Activated T-cell treated with anti-CD3 and anti-CD28 coated beads for 48 hours (primary cell): ENCODE data around the gene ENPEP.
"Not testable (repeated sequence)": the region's sequence is repeated elsewhere in the genome, so short reads cannot be mapped to it uniquely, and the experiment has no call there.

Experiments
- DNase-seq: peaks from one replicate; pipeline ENCODE4 v3.0.0-alpha.2; 2020; ENCODE audit warnings: low read depth

The ENPEP gene

DNA sequence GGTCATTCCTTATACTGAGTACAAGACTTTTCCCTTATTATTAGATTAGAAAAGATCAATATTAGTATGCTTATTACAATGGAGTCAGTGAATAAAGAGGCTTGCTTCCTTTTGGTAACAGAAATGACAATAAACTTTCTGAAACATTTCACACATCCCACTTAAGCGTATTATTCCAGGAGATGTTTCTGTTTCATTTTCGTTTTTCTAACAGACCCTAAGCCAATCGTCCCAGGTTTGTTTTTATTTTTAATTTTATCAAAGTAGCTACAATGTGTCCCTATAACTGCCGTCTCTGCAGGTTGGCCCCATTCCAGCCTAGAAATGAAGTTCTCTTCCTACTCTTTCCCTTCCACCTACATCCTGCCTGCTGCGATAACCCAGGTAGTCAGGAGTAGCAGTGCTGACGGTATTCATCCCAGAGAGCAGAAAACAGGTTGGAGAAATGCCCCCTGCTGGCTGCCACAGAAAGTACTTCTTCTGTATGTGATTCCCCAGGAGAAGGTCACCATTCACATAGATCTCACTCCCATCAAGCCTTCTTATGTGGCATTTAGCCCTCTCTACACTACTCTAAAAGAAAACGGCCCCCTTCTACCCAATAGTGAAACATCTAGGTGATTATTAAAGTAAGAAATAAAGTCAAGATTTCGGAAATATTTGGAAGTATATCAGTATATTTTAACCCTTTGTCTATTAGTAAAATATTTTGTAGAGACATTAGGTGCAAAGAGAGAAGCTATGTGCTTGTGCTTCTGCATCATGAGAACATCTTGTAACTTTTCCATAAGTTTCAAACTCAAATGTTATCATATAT, 40.4 kb downstream of the ENPEP start:
- peak; percentile 46 for DNase-seq

DNA sequence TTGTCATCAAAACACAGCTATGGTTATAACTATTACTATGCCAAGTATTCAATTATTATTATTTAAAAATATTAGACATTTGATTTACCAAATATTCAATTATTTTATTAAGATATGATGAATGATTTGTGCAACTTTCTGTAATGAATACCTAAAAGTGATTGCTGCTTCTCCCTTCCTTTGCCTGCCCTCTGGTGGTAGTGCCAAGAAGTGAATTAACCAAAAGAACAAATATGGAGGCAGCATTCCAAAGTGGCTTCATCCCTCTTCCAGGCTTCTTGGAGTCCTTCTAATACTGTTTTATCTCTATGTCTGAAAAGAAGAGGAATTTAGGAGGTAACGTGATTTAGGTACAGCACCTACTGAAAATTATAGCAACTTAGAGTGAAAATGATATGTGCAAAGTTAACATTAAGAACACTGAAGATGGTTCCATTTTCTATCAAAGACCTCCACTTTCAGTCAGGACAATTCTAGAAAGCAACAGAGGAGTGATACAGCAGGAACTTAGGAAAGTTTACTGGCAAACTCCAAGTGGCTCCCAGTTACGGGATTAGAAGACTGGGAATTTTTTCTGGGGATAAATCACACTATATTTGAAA, 43.0 kb downstream of the ENPEP start:
- DNase-seq = no peak

DNA sequence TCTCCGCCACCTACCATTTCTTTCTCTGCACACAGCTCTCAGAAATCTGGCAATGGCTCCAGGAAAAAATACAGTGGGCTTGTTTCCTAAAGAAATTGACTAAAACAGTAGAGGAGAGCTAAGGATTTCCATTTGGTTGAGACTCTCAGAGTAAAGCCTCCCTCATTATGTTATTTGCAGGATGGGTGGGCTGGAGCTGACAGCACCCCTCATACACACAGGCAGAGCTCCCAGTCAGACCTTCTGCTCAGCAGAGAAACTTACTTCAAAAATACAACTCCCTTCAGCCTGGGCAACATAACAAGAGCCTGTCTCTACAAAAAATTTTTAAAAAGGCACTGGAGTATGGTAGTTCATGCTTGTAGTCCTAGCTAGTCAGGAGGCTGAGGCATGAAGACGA, 44.9 kb downstream of the ENPEP start:
- no peak for DNase-seq

DNA sequence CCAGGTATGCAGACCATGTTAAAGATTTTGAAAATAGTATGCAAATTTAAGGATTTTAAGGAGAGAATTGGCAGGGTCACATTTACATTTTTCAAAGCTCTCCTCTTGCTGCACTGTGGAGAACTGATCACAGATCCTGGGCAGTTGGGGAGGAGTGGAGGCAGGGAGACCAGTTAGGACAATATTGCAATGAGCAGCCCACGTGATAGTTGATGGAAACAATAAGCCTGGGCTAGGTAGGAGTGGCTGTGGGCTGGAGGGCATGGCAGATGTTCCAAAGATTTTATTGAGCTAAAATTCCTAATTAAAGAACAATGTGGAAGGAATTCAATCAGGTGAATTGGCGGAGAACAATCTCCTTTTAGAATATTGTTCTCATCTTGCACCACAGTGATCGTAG, 50.6 kb downstream of the ENPEP start:
- DNase-seq = no peak

DNA sequence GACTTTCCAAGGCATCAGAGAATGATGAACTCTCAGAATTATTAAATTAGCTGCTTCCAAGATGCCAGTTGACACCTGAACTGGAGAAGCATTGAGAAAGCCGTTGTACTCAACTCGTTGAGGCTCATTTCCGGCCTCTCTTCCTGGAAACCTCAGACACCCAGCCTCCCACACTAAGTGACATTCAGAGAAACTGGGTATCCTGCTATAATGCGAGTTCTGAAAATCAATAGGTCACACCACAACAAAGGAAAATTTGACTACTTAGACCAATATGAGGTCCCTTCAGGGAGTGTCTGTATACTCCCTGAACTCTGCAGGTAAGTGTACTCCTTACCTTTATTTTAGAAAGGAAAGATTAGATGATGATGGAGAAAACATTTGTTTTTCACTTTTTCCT, 51.2 kb downstream of the ENPEP start:
- no peak for DNase-seq

DNA sequence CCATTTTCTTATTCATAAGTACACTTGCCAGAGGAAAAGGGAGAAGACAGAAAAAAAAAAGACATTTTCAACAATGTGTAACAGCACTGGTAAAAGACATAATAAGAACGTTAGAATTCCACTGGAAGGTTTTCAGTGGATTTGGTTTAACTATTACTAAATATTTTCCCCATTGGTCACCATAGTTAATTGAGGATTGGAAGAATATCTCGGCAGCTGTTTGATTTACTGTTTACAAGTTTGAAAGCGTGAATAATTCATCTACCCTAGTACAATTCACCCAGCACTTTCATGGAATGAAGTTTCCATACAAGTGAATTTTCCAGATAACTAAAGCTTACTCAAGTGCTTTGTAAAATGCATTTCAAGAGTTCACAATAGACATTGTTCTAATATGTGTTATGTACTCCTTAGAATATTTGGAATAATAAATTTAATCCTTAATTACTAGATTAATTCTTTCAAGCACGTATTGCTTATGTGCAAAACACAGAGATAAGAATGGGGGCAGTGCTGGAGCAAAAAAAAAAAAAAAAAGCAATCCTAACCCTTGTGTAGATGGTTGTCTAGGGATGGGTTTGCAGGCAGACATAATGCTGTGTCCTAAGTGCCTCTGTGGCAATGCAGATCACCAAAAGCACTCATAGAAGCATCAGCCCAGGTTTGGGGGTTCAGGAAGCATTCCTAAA, 57.1 kb downstream of the ENPEP start:
- no peak for DNase-seq

DNA sequence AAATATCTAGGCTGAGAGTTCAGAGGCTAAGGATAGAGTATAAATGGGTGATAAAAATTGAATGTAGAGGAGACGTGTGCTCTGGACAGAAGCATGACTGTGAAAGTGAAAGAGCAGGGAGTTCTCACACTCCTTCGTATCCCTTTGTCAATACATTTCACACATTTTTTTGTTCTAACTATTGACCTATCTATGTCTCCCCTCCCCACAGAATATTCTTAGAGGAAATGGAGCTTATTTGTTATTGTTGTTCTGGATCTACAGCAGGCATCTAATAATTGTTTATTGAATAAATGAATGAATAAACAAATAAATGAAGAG, 57.6 kb downstream of the ENPEP start:
- no peak for DNase-seq

DNA sequence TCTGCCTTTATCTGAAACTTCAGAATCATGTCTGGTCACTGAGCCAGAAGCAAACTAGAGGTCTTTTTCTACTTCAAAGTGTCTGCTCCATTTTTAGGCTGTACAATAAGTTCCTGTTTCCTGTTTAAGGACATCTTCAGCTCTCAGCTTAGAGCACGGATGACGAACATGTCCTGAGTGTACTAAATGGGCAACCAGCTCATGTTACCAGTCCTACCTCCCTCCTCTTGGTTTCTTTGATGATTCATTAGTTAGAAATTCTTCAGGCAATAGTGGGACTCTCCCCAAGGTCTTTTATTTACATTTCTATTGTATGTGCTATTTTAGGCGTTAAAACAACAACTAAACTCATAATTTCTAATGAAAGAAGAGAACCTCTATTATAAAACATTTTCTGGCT, 58.0 kb downstream of the ENPEP start:
- DNase-seq = no peak

DNA sequence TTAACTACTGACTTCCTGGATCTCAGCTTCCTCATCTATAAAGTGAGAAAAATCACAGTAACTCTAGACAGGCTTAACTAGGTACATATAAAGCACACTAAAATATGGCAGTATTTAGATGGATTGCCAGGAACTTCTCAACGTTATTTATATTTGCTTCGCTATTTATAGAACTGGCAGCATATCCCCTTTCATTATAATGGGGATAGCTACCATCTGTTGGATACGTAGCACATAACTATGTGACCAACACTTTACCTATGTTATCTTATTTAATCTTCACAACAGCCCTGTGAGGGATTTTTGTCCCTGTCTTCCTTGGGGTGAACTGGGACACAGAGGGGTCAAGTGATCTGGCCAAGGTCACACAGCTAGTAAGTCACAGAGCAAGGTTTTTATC, 64.6 kb downstream of the ENPEP start:
- no peak for DNase-seq

DNA sequence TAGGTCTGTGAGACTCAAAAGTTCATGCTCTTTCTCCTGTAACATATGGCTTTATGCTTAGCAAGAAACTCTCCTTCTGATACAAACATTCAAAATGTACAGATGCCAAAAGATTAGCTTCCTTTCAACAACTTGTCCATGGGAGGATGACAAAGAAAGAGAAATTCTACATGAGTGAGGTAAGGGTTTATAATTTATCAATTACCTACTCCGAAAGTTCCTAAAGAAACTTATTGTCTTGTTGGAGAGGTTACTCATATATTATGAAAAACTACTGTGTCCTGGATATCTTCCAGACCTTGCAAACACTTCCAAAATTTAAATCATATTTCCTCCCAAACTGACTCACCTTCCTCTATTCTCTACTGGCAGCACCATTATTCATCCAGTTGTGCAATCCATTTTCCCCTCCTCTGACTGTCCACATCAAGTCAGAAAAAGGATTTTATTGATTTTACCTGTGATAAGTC, 65.1 kb downstream of the ENPEP start:
- no peak for DNase-seq

DNA sequence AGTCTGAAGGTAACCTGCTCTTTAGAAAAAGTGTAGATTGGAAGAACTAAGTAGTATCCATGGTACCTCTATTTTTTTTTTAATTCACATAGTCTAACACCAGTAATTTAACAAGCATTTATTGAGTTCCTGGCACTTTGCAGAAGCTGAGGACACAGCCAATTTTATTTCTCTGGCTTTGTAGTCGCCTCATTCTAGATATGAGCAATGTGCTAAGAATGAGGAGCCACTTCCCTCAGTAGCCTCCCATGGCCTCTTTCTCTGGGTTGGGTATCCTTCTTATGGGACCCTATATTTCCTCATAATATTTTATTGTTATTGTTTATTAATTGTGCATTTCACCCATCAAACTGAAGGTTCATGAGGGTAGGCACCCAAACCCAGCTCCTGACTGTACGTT, 67.6 kb downstream of the ENPEP start:
- no peak for DNase-seq

DNA sequence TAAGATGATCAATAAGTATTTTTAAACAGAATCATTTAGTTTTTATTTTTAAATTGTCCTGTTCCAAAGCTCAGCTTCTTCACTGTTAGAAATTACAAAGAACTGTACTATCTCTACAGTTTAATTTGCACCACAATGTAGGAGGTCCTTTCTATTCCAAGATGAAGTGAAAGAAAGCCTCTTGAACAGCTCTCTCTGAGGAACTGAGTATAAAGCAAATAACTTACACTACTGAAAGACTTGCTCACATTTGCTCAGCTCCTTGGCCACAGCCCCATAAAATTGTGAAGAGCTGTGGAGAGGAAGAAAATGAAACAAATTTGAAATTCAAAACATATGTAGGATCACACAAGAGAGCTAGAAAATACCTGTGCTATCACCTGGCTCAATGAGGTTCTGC, 68.6 kb downstream of the ENPEP start:
- no peak for DNase-seq

DNA sequence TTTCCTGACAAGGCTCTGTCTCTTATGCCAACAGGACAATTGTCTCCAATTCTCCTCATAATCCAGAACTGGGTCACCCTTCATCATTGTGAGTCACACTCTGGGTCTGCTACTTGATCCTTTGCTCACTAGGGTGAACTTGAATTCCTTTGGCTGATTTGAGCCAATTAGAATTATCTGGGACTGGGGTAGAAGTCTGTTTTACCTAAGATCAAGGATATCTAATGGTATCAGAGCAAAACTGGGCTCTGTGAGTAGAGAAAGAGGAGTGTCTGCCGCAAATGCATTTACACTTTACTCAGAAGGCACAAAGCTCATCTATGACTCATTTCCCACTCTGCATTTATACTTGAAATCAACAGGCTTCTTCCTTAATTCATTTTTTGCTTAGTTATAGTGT, 74.3 kb downstream of the ENPEP start:
- no peak for DNase-seq

DNA sequence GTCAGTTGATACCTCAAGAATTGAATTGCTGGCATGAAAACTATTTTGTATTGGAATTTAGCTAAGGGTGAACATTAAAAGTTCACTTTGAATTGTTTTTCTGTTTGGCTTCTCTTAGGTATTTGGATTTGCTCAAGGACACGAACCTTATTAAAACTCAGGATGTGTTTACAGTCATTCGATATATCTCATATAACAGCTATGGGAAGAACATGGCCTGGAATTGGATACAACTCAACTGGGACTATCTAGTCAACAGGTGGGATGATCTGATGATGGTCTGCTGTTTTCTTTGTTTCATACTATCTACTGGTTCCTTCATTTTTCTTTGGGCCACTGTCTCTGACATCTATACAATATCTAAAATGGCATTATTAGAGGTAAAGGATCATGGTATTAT, 77.2 kb downstream of the ENPEP start:
- no peak for DNase-seq

DNA sequence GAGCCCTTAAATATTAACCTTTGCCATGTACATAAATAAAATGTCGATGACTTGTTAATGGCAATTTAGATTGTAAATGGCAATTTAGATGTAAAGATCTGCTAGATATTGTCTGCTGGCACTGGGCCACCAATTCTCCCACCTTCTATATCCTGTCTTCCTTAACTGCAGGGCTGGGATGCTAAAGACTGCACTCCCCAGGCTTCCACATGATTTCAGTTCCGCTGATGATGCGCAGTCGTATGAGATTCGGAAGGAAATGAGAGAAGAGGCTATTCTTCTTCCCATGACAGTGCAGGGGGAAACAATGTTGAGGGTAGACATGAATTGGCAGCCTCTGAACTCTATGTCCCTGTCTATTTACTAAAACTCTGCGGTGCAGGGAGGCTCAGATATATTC, 91.3 kb downstream of the ENPEP start:
- no peak for DNase-seq

DNA sequence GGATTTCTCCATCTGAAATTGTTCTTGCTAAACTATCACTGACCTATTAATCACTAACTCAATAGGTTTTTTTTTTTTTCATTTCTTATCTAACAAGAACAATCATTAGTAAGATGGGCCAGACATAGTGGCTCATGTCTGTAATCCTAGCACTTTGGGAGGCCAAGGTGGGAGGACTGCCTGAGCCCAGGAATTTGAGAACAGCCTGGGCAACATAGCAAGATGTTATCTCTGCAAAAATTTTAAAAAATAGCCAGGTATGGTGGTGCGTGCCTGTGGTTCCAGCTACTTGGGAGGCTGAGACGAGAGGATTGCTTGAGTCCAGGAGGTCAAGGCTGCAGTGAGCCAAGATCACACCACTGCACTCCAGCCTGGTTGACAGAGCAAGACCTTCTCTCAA, 100.7 kb downstream of the ENPEP start:
- not testable (repeated sequence) for DNase-seq

DNA sequence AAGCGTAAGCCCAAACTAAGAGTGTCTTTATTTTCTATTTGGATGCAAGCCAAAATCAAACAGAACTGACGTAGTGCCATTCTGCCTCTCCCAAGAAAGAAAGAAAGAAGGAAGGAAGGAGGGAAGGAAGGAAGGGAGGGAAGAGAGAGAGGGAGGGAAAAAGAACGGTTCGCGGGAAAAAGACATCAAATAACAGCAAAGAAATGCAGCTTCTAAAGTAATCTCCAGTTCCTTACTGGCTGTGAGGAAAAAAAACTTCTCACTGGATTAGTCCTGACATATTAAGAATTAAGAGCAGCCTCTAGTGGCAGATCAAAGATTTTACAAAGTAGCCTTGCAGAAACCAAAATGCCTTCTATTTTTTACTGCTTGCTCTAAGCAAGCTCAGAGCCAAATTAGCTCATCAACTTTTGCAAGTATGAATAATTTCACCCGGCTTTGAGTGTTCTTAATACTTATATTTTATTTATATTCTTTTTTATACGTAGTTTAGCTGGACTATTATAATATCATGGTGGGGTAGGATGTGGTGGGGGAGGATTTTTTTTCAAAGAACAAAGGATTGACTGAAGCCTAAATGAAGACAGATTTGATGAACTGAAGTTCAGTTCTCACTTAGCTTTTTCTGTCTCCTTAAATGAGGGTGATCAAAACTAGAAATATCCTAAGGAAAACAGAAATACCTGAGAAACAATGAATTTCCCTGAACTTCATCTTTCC, 110.3 kb downstream of the ENPEP start:
- no peak for DNase-seq

DNA sequence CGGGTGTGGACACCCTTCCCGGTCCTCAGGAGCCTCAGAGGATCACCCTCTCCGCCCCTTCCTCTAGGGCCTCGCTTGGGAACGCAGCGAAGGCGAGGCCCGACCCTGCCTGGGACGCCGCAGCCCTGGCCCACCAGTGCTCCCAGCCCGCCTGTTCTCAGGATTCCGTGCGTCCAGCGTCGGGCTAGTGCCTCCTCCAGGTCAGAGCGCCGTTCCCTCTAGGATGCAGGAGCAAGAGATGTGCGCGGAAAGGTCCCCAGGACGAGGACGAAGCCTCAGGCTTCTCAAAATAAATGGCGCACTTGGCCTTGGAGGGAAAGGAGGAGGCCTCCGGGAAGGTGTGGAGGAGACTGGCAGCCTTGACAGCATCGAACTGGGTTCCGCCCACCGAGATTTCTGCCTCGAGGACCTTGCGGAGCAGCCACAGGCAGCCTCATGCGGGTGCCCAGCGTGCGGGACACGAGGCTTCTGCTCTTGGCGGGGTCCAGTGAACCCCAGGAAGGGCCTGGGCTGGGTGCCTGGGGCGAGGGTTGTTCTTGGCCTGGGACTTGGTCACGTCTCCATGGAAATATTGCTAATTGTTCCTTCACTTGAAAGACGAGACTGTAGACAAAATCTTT, 111.8 kb downstream of the ENPEP start:
- DNase-seq = no peak

DNA sequence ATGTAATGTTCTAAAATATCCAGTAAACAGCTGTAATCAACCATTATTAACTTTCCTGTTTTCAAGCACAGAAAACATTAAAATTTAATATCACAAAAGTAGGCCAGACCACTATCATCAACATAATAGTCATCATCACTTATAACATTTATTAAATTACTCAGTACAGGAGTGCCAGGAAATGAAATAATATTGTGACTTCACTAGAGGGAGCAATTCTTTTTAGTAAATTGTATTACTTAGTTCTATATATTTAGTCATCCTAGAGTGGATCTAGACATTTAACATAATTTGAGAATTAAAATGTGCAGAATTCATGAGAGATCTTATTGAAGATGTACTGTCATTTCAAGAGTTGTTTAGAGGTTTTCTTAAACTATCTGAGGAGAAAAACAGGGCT, 113.3 kb downstream of the ENPEP start:
- DNase-seq = no peak

DNA sequence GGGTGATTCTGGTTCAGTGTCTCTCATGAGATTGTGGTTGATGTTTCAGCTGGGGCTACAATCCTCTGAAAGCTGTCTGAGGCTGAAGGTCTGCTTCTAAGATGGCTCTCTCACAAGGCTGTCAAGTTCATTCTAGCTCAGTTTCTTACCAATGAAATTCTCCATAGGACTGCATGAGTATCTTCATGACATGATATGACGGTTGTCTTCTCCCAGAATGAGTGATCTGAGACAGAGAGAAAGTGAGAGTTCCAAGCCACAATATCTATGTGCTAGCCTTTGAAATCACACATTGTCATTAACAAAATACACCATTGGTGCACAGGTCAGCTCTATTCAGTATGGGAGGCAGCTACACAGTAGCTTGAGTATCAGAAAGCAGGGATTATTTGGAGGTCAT, 119.6 kb downstream of the ENPEP start:
- DNase-seq = no peak

DNA sequence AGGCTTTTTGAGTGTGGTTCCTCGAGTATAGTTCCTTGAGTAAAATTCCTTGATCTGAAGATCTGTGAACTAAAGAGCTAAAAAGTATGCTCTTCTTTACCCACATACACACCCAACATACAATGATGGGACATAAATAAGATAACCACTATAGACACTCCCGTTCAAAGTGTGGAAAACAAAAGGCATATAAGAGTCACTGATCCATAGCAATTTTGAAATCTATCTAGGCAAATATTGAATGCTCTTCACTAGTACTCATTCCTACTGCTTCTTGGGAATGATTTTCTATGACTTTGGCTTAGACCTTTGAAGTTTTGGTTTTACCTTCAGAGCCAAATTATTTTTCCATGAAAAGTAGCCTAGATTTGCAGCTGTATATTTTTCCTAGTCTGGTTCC, 120.5 kb downstream of the ENPEP start:
- no peak for DNase-seq

DNA sequence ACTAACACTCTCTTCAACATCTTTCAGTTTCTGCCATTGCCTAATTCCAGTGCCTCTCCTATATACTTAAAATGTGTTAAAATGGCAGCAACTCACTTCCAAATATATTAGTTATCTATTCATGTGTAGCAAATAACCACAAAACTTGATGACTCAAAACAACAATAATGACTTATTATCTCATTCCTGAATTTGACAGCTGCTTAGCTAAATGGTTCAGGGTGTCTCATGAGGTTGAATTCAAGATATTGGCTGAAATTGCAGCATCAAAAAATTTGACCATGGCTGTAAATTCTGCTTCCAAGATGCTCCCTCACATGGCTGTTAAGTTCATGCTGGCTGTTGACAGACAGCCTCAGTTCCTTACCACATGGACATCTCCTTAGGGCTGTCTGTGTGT, 121.6 kb downstream of the ENPEP start:
- DNase-seq = no peak
